ENCODE measurements around the gene DOCK4. TPM values are rescaled to one million over a fixed set of nuclear protein-coding genes. Genes with fewer than 3 reads are reported as not detected.

Gene DOCK4
- total RNA-seq, 1 experiment from 2014 or later: 20.4 TPM

GRCh38 chr7:111785076-111785475 lies 421.1 kb downstream of the DOCK4 start (continued):
- TF ChIP-seq, protein P1, sequence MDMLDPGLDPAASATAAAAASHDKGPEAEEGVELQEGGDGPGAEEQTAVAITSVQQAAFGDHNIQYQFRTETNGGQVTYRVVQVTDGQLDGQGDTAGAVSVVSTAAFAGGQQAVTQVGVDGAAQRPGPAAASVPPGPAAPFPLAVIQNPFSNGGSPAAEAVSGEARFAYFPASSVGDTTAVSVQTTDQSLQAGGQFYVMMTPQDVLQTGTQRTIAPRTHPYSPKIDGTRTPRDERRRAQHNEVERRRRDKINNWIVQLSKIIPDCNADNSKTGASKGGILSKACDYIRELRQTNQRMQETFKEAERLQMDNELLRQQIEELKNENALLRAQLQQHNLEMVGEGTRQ (CRISPR knock-in tag; IDR thresholded peaks at IDR 0.05): no peak
- TF ChIP-seq ARID4B (CRISPR knock-in tag; IDR thresholded peaks at IDR 0.05; ENCODE audit: borderline replicate concordance): no peak
- no peak for TF ChIP-seq GRHL2 (CRISPR knock-in tag; IDR thresholded peaks at IDR 0.05; ENCODE audit: insufficient replicate concordance, severe bottlenecking)

- Mint-ChIP-seq H3K36me3 (no peaks in the 10 kb centered on the region), H3K27me3 (ENCODE audit: low read depth) (no peaks in the 10 kb centered on the region), H3K4me1 (peaks cover 36% of the 10 kb centered on the region), H3K4me3 (no peak overlapping the region), H3K9me3 (no peaks in the 10 kb centered on the region), H3K27ac (peak overlapping the region; percentile 48; the same call in 1 of the 2 replicates)
- TF ChIP-seq ZNF396 (CRISPR knock-in tag; IDR thresholded peaks at IDR 0.05; ENCODE audit: borderline replicate concordance) (no peak), TEAD4 (CRISPR knock-in tag; IDR thresholded peaks at IDR 0.05) (no peak)
- CTCF ChIA-PET: no interaction called here
- DNase-seq (ENCODE audit: low spot score) (no peak), ATAC-seq (no peak)
- POLR2A ChIA-PET: no interaction called here
These were observed 421.9 kb downstream of the DOCK4 start for GRCh38 chr7:111784296-111784695.

GRCh38 chr7:111783854-111784253 lies 422.3 kb downstream of the DOCK4 start:
- H3K4me3 Mint-ChIP-seq: no peak overlapping the region
- H3K27ac Mint-ChIP-seq: no peak overlapping the region
- ATAC-seq: no peak
- peaks cover 36% of the 10 kb centered on the region for H3K4me1 Mint-ChIP-seq
- CTCF ChIA-PET: interaction anchor here (1.0 kb wide), 1 partner anchor 71 kb away, joined by 3 read pairs; no protein-coding TSS in a partner anchor
- DNase-seq (ENCODE audit: low spot score): no peak
- POLR2A ChIA-PET: no interaction called here
- H3K27me3 Mint-ChIP-seq (ENCODE audit: low read depth): no peaks in the 10 kb centered on the region
- H3K36me3 Mint-ChIP-seq: no peaks in the 10 kb centered on the region
- no peaks in the 10 kb centered on the region for H3K9me3 Mint-ChIP-seq
- TF ChIP-seq E2F4 (CRISPR knock-in tag; IDR thresholded peaks at IDR 0.05; ENCODE audit: borderline replicate concordance, low read depth) (no peak), JAZF1 (CRISPR knock-in tag; IDR thresholded peaks at IDR 0.05) (no peak), ZNF532 (CRISPR knock-in tag; IDR thresholded peaks at IDR 0.05; ENCODE audit: borderline replicate concordance) (no peak), FOXK1 (CRISPR knock-in tag; IDR thresholded peaks at IDR 0.05) (no peak), USF1 (CRISPR knock-in tag; IDR thresholded peaks at IDR 0.05) (no peak), CBFB (CRISPR knock-in tag; IDR thresholded peaks at IDR 0.05; ENCODE audit: low read depth) (no peak), FOXP4 (CRISPR knock-in tag; IDR thresholded peaks at IDR 0.05) (no peak), ESRRA (CRISPR knock-in tag; IDR thresholded peaks at IDR 0.05; ENCODE audit: borderline replicate concordance) (no peak), NR2C2 (CRISPR knock-in tag; IDR thresholded peaks at IDR 0.05) (no peak)
- TF ChIP-seq, protein P2, sequence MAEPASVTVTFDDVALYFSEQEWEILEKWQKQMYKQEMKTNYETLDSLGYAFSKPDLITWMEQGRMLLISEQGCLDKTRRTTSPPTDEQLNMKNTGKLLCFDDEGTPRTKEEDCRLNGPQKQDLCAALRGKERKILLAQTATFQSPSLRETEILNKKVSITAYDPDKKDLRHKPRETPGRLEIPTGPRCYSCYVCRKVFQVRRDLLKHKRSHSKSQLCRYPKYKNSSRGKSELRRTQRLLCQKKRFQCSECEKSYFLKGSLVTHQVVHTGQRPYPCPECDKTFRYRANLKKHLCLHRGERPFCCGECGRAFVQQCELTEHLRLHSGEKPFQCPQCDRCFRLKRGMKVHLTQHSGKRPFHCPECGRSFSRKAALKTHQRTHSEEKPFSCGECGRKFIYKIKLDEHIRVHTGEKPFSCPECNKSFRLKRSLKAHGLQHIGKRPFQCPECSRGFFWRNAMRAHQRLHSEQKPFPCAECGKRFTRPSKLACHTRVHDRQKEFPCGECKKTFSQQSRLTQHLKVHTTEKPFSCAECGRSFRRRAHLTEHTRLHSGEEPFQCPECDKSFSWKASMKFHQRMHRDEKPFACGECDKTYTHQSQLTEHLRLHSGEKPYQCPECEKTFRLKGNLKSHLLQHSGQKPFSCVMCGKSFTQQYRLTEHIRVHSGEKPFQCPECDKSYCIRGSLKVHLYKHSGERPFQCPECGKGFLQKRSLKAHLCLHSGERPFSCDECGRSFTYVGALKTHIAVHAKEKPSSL (CRISPR knock-in tag; conservative IDR thresholded peaks at IDR 0.05): no peak
